Measurements from ENCODE around the gene PLXNA2.

PLXNA2 gene

DNA sequence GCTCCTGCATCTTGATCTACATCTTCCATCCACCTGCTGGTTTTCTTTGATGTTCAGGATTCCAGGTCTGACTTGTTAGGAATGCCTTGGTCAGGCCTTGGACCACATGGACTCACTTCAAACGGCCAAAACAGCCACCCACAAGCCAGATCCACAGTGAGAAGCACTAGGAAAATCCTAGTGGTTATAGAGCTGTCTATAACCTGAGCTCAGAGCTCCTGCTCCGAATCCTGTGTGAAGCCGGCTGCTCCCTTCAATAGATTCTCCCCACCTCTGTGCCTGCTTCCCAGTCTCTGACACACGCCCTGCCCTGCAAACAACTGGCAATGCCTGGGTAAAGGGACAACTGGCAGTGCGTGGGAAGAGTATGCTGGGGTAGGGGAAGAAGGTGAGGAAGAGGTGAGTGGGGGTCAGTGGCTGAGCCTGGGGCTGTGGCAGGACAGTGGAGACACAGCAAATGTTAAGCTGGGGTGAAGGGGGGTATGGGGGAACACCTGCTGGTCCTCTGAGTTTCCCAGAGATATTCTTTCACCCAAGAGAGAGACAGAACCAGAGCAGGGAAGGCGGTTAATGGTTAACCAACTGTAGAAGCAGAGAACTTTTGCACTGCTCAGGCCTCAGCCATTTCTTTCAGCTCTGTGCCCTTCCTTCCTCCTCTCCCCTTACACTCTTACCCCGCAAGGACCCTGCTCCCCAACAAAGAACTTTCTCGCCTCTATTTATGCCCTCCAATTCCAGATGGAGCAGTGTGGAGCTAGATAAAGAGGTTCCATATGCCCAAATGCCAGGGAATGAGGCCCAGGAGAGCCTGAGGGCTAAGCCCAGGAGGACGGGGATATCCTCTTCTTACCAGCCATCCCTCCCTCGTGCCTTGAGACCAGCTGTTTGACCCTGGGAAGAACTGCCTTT is 4.5 kb downstream of the PLXNA2 start:
- no peak for DNase-seq (ENCODE audit: low read depth)

DNA sequence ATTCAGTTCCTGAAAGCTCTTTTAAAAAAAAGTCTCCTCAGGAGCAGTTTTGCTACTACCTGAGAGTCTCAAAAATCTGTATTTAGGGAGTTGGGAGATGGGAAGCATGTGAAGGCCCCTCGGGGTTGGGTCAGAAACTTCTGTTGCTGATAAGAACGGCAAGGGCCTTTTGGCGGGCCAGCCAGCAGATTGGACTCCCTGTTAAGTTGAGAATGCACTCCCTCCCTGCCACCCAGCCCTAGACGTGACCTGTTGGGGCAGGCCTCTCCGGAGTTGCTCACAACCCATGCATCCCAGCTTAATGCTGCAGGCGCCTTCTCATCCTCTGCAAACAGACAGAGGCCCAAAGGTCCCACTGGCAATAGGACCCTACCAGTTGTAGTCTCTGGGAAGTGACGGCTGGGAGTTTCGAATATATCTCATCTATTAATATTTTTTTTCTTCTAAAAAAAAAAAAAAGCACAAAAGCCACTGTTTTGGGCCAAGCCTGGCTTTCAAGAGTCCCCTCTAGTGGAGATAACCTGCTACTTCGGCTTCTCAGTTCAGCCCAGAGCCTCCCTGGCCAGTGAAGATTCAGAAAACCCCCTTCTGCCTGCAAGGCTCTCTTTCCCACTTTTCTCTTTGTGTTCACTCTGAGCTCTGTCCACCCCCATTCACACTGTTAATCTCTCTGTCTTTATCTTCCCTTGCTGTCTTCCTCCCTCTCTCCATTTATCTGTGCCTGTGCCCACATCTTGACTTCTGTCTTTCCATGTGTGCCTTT is 5.3 kb downstream of the PLXNA2 start:
- DNase-seq (ENCODE audit: low read depth): no peak

DNA sequence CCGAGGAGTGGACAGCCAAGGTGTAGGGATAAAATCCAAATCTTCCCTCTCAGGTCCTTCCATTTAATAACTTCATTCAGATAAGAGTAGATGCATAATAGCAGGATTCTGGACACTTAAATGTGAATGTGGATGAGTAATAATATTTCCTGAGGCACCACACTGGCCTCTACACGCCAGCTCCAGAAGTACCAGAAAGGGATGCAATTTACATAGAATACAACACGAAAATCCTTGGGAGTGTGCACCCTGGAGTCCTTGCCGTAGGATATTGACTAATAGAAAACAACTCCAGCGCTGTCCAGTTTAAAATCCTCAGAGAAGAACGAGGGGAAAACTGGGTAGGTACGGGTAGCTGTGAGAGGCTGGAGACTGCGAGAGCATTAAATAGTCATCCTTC is 6.9 kb downstream of the PLXNA2 start:
- no peak for DNase-seq (ENCODE audit: low read depth)

DNA sequence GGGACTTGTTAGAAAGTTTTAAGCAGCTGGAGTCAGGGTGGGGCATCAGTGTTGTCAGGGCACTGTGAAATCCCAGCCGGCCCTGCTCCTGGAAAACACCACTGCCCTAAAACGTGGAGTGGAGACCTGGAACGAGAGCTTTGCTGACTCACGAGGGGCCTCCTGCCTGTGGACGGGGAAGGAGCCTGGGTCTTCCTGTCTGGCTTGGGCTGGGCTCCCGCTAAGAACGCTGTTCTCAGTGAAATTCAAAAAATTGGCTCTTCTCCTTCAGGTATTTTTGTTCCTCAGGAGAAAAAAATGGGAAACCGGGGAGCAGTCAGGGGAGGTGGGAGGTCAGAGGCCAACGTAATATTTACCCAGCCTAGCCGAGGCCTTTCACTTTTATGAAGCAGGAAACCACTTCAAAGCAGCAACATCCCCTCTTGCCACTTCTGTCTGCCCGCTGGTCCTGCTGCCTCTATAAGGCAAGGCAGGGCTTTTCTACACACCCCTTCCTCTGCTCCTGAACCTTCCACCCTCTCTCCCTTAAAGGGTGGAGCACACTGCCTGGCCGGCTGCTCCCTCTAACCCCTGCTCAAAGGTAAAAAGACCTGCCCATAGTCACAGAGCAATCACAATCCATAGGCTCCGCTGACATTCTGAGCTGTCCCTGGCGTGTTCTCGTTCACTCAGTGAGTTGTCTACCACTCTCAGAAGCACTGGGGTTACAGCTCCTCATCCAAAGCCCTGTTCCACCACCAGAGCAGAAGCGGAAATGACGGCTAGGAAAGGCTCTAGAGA is 8.0 kb downstream of the PLXNA2 start:
- no peak for DNase-seq (ENCODE audit: low read depth)

DNA sequence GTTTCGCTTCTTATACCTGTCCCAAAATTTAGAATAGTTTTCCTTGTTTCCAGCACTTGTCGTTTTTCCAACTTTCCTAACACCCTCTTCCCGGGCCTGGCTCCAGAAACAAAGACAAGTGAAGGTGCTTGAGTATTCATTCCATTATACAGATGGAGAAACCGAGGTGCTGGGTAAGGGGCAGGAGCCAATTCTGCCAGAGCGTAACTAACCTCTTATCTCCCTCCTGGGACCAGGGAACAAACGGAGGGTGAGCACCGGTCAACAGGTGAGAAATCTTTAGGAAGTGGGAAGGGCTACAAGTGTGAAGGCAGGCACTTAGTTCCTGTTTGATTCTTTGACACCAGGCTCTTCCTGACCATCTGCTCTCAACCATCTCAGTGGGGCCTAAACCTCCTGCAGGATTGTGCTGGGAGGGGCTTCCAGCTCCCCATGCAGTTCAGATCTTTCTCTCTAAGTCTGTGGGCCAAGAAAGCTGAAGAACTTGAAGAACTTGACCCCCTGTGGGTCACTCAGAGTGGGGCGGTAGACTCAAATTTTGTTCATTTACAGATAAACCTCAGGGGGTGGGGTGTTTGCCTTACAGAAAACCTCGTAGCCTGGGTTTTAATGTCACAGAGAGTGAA is 8.7 kb downstream of the PLXNA2 start:
- DNase-seq (ENCODE audit: low read depth): no peak

DNA sequence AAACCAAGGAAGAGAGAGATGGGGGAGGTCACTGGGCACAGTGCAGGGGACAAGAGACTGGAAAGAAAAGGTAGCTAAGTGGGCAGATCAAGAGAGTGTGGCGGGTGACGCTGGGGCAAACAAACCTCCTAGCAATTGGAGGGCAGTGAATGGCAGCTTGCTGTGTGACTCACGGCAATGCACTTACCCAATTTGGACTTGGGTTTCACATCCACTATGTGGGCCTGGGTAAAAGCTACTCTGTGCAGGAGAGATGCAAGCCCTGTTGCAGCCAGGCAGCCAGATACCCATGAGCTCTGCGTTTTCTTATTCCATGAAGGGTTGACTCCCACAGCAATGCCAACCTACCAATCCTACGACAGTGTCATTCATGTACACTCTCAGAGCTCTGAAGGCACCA is 9.5 kb downstream of the PLXNA2 start:
- DNase-seq (ENCODE audit: low read depth): no peak

- DNase-seq (ENCODE audit: low read depth): no peak
These were observed 10.2 kb downstream of the PLXNA2 start for GRCh38 chr1:208233978-208234377.

DNA sequence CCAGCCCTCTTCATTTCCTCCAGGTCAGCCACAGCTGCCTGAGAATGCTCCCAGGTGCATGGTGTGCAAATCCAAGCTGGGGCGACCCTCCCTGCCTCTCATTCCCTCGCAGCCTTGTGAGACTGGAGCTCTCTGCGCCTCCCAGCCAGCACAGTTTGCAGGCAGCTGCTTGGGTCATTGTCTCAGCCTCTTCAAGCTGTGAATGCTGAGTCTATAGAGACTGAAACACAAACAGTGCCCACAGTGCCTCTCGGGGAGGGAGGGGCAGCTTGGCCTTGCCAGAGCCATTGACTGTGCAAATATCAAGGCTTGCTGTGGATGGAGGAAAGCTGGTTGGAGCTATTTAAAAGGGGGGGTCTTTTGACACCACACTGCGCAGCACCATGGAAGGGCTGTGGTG is 10.6 kb downstream of the PLXNA2 start:
- DNase-seq (ENCODE audit: low read depth): no peak

- DNase-seq (ENCODE audit: low read depth): no peak
These were observed 11.5 kb downstream of the PLXNA2 start for GRCh38 chr1:208232662-208233038.

- no peak for DNase-seq (ENCODE audit: low read depth)
These were observed 12.1 kb downstream of the PLXNA2 start for GRCh38 chr1:208231881-208232661.

- DNase-seq (ENCODE audit: low read depth): no peak
These were observed 13.3 kb downstream of the PLXNA2 start for GRCh38 chr1:208230668-208231529.

GRCh38 chr1:208228550-208228949 is 15.6 kb downstream of the PLXNA2 start:
- DNase-seq (ENCODE audit: low read depth): no peak

- DNase-seq (ENCODE audit: low read depth): no peak
These were observed 16.2 kb downstream of the PLXNA2 start for GRCh38 chr1:208228026-208228425.

DNA sequence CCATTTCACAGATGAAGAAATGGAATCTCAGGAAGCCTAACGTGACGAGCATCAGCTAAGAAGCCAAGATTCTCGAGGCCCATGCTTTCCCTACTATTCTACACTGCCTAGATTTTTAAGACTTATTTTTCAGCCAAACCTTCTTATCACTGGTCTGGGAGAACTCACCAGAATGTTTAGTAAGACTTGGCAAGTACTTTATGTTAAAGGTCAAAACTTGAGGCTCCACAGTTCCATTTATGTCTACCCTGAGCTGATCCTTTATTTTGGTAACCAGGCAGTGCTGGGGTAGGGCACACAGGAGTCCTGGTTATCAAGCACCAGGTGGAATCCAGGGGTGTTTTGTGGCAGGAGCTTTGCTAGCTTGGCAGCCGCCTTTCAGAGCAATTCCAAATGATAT is 16.8 kb downstream of the PLXNA2 start:
- no peak for DNase-seq (ENCODE audit: low read depth)

- DNase-seq (ENCODE audit: low read depth): no peak
These were observed 17.9 kb downstream of the PLXNA2 start for GRCh38 chr1:208225954-208226937.

- DNase-seq (ENCODE audit: low read depth): no peak
These were observed 19.9 kb downstream of the PLXNA2 start for GRCh38 chr1:208224192-208224713.

DNA sequence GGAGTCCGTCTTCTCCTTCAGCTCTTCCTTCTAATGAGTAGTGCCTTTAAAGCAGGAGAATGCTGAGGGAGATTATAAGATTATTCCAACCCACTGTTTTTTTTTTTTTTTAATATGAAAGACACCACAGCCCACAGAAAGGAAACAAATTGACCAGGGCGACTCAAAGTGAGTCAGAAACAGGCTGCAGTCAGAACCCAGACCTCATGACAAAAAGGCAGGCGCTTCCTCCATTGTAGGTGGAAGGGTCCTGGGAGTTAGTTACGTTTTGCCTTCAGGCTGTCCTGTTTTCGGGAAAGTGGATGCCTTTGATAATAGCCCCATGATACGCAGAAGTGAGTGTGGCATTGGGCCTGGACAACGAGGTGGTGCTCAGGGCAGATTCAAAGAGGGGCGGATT is 21.0 kb downstream of the PLXNA2 start:
- DNase-seq (ENCODE audit: low read depth): no peak

- DNase-seq (ENCODE audit: low read depth): no peak
These were observed 21.6 kb downstream of the PLXNA2 start for GRCh38 chr1:208222376-208223126.
